Pulmonary artery endothelial cell (primary cell): ENCODE measurements around the gene PARP11. TPM values are rescaled to one million over a fixed set of nuclear protein-coding genes. Genes with fewer than 3 reads are reported as not detected.

ENCODE experiments used
- DNase-seq: peaks from one replicate; pipeline ENCODE4 v3.0.0-alpha.2; 2011; ENCODE audit warnings: low read depth, low spot score
- total RNA-seq: library from RNA; depleted of rRNA; stranded (reverse); fragments of >200 nt; gene quantifications from 2 replicates; pipeline ENCODE4 v1.2.3, GENCODE V29; 2014

Gene PARP11
- total RNA-seq, 1 donor from 2014 or later = 3.0 TPM

DNA sequence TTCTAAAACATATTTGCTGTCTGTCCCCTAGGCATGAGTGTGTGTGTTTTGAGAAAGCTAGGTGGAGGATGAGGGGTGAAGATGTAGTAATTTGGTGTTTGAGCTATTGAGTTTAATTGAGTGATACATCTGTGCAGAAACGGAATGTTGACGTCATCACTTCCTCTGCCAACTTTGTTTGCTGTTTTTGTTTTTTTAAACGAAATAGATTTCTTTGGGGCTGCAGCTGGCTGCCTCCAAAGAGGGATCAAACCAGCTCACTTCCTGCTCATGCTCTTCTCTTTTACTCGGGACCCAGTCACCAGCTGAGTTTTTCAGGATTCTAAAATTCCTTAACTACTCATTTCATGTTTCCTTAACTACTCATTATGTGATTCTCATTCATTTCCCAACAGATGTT, 100.8 kb downstream of the PARP11 start:
- DNase-seq = peak; percentile 17

DNA sequence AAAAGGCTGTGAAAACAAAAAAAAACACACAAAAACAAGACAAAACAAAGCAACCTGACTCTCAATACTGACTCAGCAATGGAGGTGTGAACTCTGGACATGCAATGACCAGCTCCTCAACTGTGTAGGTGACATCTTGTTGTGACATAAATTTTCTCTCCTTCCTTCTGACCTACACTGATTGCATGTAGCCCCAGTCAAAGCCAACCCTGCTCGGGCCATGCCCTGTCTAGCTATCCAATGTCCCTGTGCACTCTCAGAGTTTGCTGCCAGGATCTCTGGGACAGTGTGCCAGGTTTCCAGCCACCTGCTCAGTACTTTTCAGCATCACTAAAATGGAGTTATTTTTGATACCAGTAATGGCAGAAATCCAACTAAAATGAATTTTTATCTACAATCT, 101.3 kb downstream of the PARP11 start:
- no peak for DNase-seq

DNA sequence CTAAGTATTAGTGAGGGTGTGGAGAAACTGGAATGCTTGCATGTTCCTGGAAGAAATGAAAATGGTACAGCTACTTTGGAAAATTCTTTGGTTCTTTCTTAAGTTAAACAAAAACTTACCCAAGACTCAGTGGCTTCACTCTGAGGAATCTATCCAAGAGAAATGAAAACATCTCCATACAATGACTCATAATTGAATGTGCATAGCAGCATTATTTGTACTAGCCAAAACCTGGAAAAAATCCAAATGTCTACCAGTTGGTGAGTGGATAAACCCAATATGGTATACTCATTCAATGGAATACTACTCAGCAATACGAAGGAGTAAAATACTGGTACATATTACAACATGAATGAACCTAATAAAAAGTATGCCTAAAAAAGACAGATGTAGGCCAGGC, 102.3 kb downstream of the PARP11 start:
- DNase-seq = peak; percentile 46

DNA sequence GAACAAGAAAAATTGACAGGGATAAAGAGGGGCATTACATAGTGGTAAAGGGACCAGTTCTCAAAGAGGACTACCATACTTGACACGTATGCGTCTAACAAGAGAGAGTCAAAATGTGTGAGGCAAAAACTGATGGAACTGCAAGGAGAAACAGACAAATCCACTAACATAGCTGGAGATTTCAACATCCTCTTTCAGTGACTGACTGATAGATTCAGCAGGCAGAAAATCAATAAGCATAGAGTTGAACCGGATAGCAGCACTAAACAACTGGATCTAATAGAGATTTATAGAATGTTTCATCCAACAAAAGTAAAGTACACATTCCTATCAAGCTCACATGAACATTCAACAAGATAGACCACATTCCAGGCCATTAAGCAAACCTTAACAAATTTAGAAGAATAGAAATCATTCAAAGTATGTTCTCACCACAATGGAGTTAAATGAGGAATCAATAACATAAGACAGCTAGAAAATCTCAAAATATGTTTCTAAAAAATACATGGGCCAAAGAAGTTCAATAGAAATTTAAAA, 104.2 kb downstream of the PARP11 start:
- no peak for DNase-seq

DNA sequence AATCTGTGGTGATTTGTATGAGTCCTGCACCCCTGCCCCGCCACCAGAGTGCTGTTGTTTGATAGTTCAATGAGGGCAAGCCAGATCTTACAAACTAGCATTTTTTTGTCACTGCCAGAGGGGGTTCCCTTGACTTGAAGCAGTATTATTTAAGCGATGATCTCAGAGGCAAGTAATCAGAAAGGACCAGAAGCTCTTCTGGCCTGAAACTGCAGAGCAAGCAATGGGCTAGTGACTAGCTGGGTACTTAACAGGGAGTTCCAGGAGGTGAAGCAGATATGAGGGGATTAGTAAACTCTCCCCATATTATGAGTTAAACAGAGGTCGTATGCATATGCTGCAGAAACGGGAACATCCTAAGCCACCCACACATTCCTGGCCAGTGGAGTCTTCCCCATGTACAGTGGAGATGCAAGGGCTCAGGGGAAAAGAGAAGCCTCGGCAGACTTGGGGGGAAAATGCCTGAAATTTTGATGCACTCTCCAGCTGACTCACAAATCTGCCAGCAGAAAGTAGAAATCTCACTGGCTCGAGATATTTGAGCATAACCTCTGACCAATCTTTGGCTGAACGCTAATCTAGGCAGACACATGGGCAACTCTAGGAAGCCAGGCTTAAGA, 112.0 kb downstream of the PARP11 start:
- no peak for DNase-seq

DNA sequence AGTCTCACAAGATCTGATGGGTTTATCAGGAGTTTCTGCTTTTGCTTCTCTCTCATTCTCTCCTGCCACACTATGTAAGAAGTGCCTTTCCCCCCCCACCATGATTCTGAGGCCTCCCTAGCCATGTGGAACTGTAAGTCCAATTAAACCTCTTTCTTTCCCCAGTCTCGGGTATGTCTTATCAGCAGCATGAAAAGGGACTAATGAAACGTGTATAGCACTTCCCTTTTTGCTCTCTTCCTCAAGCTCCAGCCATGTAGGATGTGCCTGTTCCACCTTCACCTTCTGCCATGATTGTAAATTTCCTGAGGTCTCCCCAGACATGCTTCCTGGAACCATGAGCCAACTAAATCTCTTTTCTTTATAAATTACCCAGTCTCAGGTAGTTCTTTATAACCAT, 113.3 kb downstream of the PARP11 start:
- DNase-seq = no peak

Other genes starting within 250 kb of the PARP11 start
- gene CRACR2A, start 120.3 kb downstream of the PARP11 start, total RNA-seq = 7.1 and 19.5 TPM in 2 replicates